Activated CD8-positive, alpha-beta T cell treated with anti-CD3 and anti-CD28 coated beads, Interleukin-2, amount 10 ng/mL, durations not matched to agents 7 days and 5 days (primary cell): ENCODE results near the gene FYN. TPM values are rescaled to one million over a fixed set of nuclear protein-coding genes. Genes with fewer than 3 reads are reported as not detected.

Experiments used
- ATAC-seq: fragments of 150-1000 bp; cut with Tn5 transposase; one replicate; pipeline ENCODE4 v1.10.0; 2021; ENCODE audit warnings: moderate library complexity
- CTCF ChIA-PET: fragments of 350-600 bp; sonication (Branson Sonifier 250); formaldehyde crosslinking; loops from one replicate; lab custom pipeline; 2021; ENCODE audit warnings: antibody characterized with exemption; lab: Charles Lee
- POLR2A ChIA-PET: fragments of 350-600 bp; sonication (Branson Sonifier 250); formaldehyde crosslinking; loops from one replicate; lab custom pipeline; 2021; ENCODE audit warnings: antibody characterized with exemption; lab: Charles Lee
- DNase-seq: peaks from one replicate; pipeline ENCODE4 v3.0.0-alpha.2; 2020
- H3K27ac Mint-ChIP-seq: one replicate; pipeline ENCODE4 v1.8.0; 2021; ENCODE audit warnings: mild to moderate bottlenecking, mixed read lengths
- H3K27me3 Mint-ChIP-seq: one replicate; pipeline ENCODE4 v1.8.0; 2021; ENCODE audit warnings: low read depth, mixed read lengths
- H3K36me3 Mint-ChIP-seq: one replicate; pipeline ENCODE4 v1.8.0; 2021; ENCODE audit warnings: low read depth, mixed read lengths
- H3K4me1 Mint-ChIP-seq: one replicate; pipeline ENCODE4 v1.8.0; 2021; ENCODE audit warnings: low read depth, mixed read lengths
- H3K4me3 Mint-ChIP-seq: one replicate; pipeline ENCODE4 v1.8.0; 2021; ENCODE audit warnings: mild to moderate bottlenecking, mixed read lengths
- H3K9me3 Mint-ChIP-seq: one replicate; pipeline ENCODE4 v1.8.0; 2022; ENCODE audit warnings: mixed read lengths; ENCODE audit not compliant: insufficient read depth
- total RNA-seq, 2 experiments: library from RNA; stranded (reverse); gene quantifications; one replicate each; pipeline ENCODE4 v1.2.3, GENCODE V29; 2021

Gene FYN
- total RNA-seq, 2 experiments from 2014 or later: 148 to 154 TPM

DNA sequence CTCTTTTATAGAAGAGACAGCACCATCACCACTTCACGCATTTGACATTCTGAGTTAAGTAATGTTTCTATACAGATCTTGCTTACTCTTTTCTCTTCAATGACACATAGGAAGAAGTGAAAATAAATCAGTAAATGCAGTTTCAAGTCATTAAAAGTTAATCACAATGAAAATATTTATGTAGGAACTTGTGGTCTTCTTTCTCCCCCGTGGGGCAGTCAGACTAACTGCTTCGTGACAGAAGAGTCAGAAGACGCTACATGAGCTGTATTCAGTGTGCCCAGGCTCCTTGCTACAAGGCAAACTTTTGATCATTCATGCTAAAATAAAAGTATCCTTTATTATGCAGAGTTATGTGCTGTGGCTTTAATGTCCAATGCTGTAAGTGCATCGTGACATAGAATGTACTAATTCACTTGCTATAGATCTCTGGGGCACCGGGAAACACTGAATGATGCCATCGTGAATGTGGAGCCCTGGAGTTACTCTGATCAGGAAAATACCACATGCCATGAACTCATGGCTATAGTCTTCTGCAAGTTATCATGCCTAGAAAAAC is 149.8 kb downstream of the FYN start:
- Mint-ChIP-seq H3K27me3 (no peaks in the 10 kb centered on the region), H3K4me3 (no peak overlapping the region), H3K27ac (no peak overlapping the region), H3K4me1 (peaks cover 62% of the 10 kb centered on the region), H3K9me3 (no peaks in the 10 kb centered on the region), H3K36me3 (peaks cover 42% of the 10 kb centered on the region)
- CTCF ChIA-PET: interaction anchor here (1.4 to 4.1 kb wide), 10 partner anchors 11 to 465 kb away, joined by 3 to 26 read pairs (median 6); a partner anchor contains a TSS
- DNase-seq: no peak
- POLR2A ChIA-PET: interaction anchor here (1.6 kb wide), 1 partner anchor 120 kb away, joined by 3 read pairs; no protein-coding TSS in a partner anchor
- no peak for ATAC-seq

DNA sequence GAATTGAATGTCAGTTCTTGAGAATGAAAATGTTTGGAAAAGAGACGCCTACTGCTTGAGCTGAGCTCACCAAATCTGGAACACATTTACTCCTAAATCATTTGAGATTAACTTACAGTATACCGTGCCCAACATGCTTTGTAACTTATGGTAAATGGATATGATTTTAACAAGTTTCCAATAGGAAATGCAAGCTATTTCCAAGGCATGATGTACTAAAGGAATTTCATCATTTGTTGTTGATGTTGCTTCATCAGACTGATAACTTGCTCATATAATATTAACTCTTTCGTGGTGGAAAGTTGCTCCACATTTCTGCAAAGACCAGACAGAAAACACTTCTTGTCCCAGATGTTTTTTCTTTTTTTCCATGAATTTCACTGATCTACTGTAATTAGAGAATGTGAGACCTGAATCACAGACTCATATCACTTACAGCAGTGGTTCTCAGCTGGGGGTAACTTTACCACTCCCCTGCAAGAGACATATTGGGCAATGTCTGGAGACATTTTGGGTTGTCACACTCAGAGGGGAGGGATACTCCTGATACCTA is 151.0 kb downstream of the FYN start:
- Mint-ChIP-seq H3K4me1 (peaks cover 57% of the 10 kb centered on the region), H3K27me3 (no peaks in the 10 kb centered on the region), H3K27ac (peak overlapping the region; percentile 26), H3K36me3 (peaks cover 41% of the 10 kb centered on the region), H3K4me3 (no peak overlapping the region), H3K9me3 (no peaks in the 10 kb centered on the region)
- ATAC-seq (no peak), DNase-seq (no peak)
- ChIA-PET CTCF (interaction anchor here (0.7 to 4.1 kb wide), 28 partner anchors 10 to 463 kb away, joined by 3 to 26 read pairs (median 5); a partner anchor contains a TSS), POLR2A (interaction anchor here (1.0 kb wide), 1 partner anchor 10 kb away, joined by 3 read pairs; no protein-coding TSS in a partner anchor)

DNA sequence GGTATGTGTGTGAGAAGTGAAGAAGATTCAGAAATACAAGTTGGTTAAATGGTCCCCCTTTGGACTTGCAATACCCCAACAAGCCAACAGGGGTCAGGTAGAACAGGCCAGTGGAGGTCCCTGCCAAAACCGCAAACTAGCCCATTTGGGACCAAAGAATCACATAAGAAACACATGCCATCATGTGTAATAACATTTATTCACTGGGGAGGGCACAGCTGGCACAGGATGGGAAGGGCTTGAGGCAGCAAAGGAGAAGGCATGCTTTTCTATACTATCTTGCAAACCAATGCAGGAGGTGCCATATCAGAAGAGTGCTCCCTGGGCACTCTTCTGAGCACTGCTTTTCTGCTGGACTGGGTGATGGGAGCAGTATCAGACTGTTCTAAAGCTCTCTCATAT is 151.5 kb downstream of the FYN start:
- Mint-ChIP-seq H3K9me3 (no peaks in the 10 kb centered on the region), H3K27me3 (no peaks in the 10 kb centered on the region), H3K36me3 (peaks cover 40% of the 10 kb centered on the region), H3K27ac (peak overlapping the region; percentile 68), H3K4me3 (no peak overlapping the region), H3K4me1 (peaks cover 54% of the 10 kb centered on the region)
- ChIA-PET POLR2A (interaction anchor here (1.0 kb wide), 1 partner anchor 10 kb away, joined by 3 read pairs; no protein-coding TSS in a partner anchor), CTCF (interaction anchor here (0.7 to 4.1 kb wide), 24 partner anchors 12 to 322 kb away, joined by 3 to 26 read pairs (median 6); no protein-coding TSS in a partner anchor)
- peak; percentile 70 for DNase-seq
- peak; percentile 27 for ATAC-seq

DNA sequence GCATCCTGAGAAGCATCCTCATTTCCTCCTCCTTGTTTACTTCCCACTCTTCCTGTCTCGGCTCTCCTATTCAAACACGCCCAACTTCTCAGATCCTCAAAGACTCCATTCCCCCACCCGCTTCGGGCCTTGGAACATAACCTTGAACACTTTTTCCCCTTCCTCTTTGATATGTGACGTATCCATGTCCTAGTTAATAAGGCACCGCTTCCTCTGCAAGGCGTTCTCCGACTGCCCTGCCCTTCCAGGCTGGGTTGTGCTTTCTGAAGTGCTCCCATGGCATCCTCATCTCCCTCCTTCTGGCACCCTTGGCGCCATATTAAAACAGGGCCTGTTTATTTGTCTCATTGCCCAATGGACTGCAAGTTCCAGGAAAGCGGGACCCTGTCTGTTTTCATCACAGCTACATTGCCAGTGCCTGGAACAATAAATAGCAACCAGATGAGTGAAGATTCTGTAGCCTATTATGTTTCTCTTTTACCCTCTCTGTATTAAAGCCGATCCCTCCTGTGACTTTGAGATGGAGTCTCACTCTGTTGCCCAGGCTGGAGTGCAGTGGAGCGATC is 152.2 kb downstream of the FYN start:
- no peak for DNase-seq
- Mint-ChIP-seq H3K27me3 (no peaks in the 10 kb centered on the region), H3K36me3 (peaks cover 36% of the 10 kb centered on the region), H3K4me3 (no peak overlapping the region), H3K4me1 (peaks cover 51% of the 10 kb centered on the region), H3K9me3 (no peaks in the 10 kb centered on the region), H3K27ac (no peak overlapping the region)
- no peak for ATAC-seq
- ChIA-PET CTCF (interaction anchor here (0.9 to 4.1 kb wide), 10 partner anchors 11 to 297 kb away, joined by 3 to 26 read pairs (median 7); no protein-coding TSS in a partner anchor), POLR2A (no interaction called here)

- Mint-ChIP-seq H3K9me3 (no peaks in the 10 kb centered on the region), H3K4me1 (peaks cover 49% of the 10 kb centered on the region), H3K4me3 (no peak overlapping the region), H3K27ac (no peak overlapping the region), H3K36me3 (peaks cover 45% of the 10 kb centered on the region), H3K27me3 (no peaks in the 10 kb centered on the region)
- POLR2A ChIA-PET: no interaction called here
- no peak for ATAC-seq
- CTCF ChIA-PET: interaction anchor here (0.6 kb wide), 1 partner anchor 76 kb away, joined by 3 read pairs; no protein-coding TSS in a partner anchor
- DNase-seq: no peak
Observed at GRCh38 chr6:111718990-111719389, 154.3 kb downstream of the FYN start.

DNA sequence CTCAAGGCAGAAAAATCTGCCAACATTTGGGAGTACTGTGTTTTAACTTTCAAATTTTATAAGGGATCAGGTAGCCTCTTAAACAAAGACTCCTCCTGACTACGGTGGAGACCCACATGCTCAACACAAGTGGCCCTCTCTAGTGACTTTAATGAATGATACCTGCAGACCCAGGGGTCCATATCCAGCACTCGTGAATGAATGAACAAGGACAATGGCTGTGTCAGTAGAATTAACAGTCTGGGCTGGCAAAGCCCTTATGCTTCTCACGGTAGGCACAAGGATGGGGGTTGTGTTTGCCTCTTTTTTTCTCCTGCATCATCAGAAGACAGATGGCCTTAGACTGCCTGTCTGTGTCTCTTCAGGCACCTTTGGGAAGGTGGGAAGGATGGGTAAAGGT is 154.9 kb downstream of the FYN start:
- DNase-seq: no peak
- Mint-ChIP-seq H3K27me3 (no peaks in the 10 kb centered on the region), H3K4me3 (no peak overlapping the region), H3K36me3 (peaks cover 49% of the 10 kb centered on the region), H3K4me1 (peaks cover 42% of the 10 kb centered on the region), H3K9me3 (no peaks in the 10 kb centered on the region), H3K27ac (no peak overlapping the region)
- CTCF ChIA-PET: interaction anchor here (0.8 to 1.4 kb wide), 3 partner anchors 271 to 309 kb away, joined by 3 to 4 read pairs (median 3); no protein-coding TSS in a partner anchor
- POLR2A ChIA-PET: no interaction called here
- ATAC-seq: no peak

GRCh38 chr6:111717621-111718020 is 155.6 kb downstream of the FYN start:
- CTCF ChIA-PET: interaction anchor here (0.8 to 1.5 kb wide), 6 partner anchors 86 to 325 kb away, joined by 3 to 11 read pairs (median 4); no protein-coding TSS in a partner anchor
- no peak overlapping the region for H3K27ac Mint-ChIP-seq
- H3K36me3 Mint-ChIP-seq: peaks cover 56% of the 10 kb centered on the region
- POLR2A ChIA-PET: interaction anchor here (1.2 kb wide), 1 partner anchor 9 kb away, joined by 3 read pairs; no protein-coding TSS in a partner anchor
- H3K27me3 Mint-ChIP-seq: no peaks in the 10 kb centered on the region
- H3K9me3 Mint-ChIP-seq: no peaks in the 10 kb centered on the region
- no peak overlapping the region for H3K4me3 Mint-ChIP-seq
- peaks cover 39% of the 10 kb centered on the region for H3K4me1 Mint-ChIP-seq
- ATAC-seq (no peak), DNase-seq (no peak)

DNA sequence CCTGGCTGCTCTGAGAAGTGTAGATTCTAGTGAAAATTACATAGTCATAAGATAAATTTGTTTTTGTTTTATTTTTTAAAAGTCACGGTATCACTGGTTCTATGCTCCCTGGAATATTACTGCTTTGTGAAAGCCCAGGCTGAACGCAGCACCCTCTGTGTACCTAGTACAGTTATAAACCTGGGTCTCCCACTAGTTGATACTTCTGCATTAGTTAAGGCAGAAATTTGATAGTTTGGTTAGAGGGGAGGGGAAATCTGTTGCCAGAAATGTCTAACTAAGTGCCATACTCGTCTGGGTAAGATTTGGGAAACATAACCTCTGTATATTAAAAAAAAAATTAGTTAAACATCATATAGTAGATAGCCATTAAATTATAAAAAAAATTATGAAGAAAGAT is 156.9 kb downstream of the FYN start:
- CTCF ChIA-PET: interaction anchor here (1.0 to 1.3 kb wide), 2 partner anchors 21 to 89 kb away, joined by 3 read pairs; no protein-coding TSS in a partner anchor
- POLR2A ChIA-PET: no interaction called here
- H3K4me1 Mint-ChIP-seq: peaks cover 35% of the 10 kb centered on the region
- no peak overlapping the region for H3K4me3 Mint-ChIP-seq
- peak overlapping the region; percentile 41 for H3K27ac Mint-ChIP-seq
- H3K9me3 Mint-ChIP-seq: no peaks in the 10 kb centered on the region
- no peak for DNase-seq
- no peaks in the 10 kb centered on the region for H3K27me3 Mint-ChIP-seq
- H3K36me3 Mint-ChIP-seq: peaks cover 68% of the 10 kb centered on the region
- ATAC-seq: no peak

GRCh38 chr6:111715321-111715720 is 157.9 kb downstream of the FYN start:
- peaks cover 41% of the 10 kb centered on the region for H3K4me1 Mint-ChIP-seq
- CTCF ChIA-PET: interaction anchor here (1.3 to 2.1 kb wide), 2 partner anchors 22 to 281 kb away, joined by 3 to 6 read pairs; no protein-coding TSS in a partner anchor
- H3K9me3 Mint-ChIP-seq: no peaks in the 10 kb centered on the region

GRCh38 chr6:111714416-111715270 is 158.6 kb downstream of the FYN start:
- H3K27ac Mint-ChIP-seq: peak overlapping the region; percentile 80
- H3K9me3 Mint-ChIP-seq: no peaks in the 10 kb centered on the region
- no peak for DNase-seq
- peaks cover 65% of the 10 kb centered on the region for H3K36me3 Mint-ChIP-seq
- H3K4me1 Mint-ChIP-seq: peaks cover 47% of the 10 kb centered on the region
- no peak overlapping the region for H3K4me3 Mint-ChIP-seq
- ATAC-seq: peak; percentile 13
- POLR2A ChIA-PET: interaction anchor here (1.1 kb wide), 1 partner anchor 159 kb away, joined by 3 read pairs; the partner anchor contains the start of gene FYN
- no peaks in the 10 kb centered on the region for H3K27me3 Mint-ChIP-seq
- CTCF ChIA-PET: interaction anchor here (0.8 to 2.1 kb wide), 7 partner anchors 13 to 327 kb away, joined by 3 to 7 read pairs (median 3); partner anchors contain the start of gene FYN

More at GRCh38 chr6:111715321-111715720, 157.9 kb downstream of the FYN start:
- Mint-ChIP-seq H3K4me3 (no peak overlapping the region), H3K27me3 (no peaks in the 10 kb centered on the region), H3K27ac (peak overlapping the region; percentile 80), H3K36me3 (peaks cover 68% of the 10 kb centered on the region)
- POLR2A ChIA-PET: no interaction called here
- peak; percentile 42 for DNase-seq
- ATAC-seq: peak; percentile 67
